ENCODE data around the gene NUP188. TPM values are rescaled to one million over a fixed set of nuclear protein-coding genes. Genes with fewer than 3 reads are reported as not detected.

NUP188 gene
- total RNA-seq, 1 experiment from 2014 or later, result 47.7 TPM

GRCh38 chr9:129054163-129054851 is 106.8 kb downstream of the NUP188 start:
- DNase-seq (ENCODE audit: extremely low read depth, low read depth), result no peak

Other genes starting within 250 kb of the NUP188 start
- gene PKN3, start 245.2 kb upstream of the NUP188 start, total RNA-seq (2014; rRNA removed; shearing (Covaris generic)), result 5.9 and 7.4 TPM in 2 replicates
- gene ZDHHC12, start 223.6 kb upstream of the NUP188 start, total RNA-seq (2014; rRNA removed; shearing (Covaris generic)), result 17.9 and 22.4 TPM in 2 replicates
- 12.5 and 12.6 TPM in 2 replicates for gene ZER1, start 175.8 kb upstream of the NUP188 start, total RNA-seq (2014; rRNA removed; shearing (Covaris generic))
- 12.9 and 13.5 TPM in 2 replicates for gene TBC1D13, start 160.4 kb upstream of the NUP188 start, total RNA-seq (2014; rRNA removed; shearing (Covaris generic))
- 27.2 and 34.9 TPM in 2 replicates for gene ENDOG, start 129.2 kb upstream of the NUP188 start, total RNA-seq (2014; rRNA removed; shearing (Covaris generic))
- 21.1 and 22.1 TPM in 2 replicates for gene SPOUT1, start 117.9 kb upstream of the NUP188 start, total RNA-seq (2014; rRNA removed; shearing (Covaris generic))
- gene KYAT1, start 65.7 kb upstream of the NUP188 start, total RNA-seq (2014; rRNA removed; shearing (Covaris generic)), result 11.7 and 11.8 TPM in 2 replicates
- 21.7 and 22.2 TPM in 2 replicates for gene LRRC8A, start 65.6 kb upstream of the NUP188 start, total RNA-seq (2014; rRNA removed; shearing (Covaris generic))
- gene PHYHD1, start 26.7 kb upstream of the NUP188 start, total RNA-seq (2014; rRNA removed; shearing (Covaris generic)), result not detected in 2 replicates
- gene DOLK, start 96 bp upstream of the NUP188 start, total RNA-seq (2014; rRNA removed; shearing (Covaris generic)), result 18.3 and 20.6 TPM in 2 replicates
- gene SH3GLB2, start 80.6 kb downstream of the NUP188 start, total RNA-seq (2014; rRNA removed; shearing (Covaris generic)), result 26.9 and 28.9 TPM in 2 replicates
- 10.2 and 15.6 TPM in 2 replicates for gene MIGA2, start 88.9 kb downstream of the NUP188 start, total RNA-seq (2014; rRNA removed; shearing (Covaris generic))
- gene DOLPP1, start 133.4 kb downstream of the NUP188 start, total RNA-seq (2014; rRNA removed; shearing (Covaris generic)), result 13.4 and 17.1 TPM in 2 replicates
- gene CRAT, start 163.1 kb downstream of the NUP188 start, total RNA-seq (2014; rRNA removed; shearing (Covaris generic)), result 27.2 and 32.5 TPM in 2 replicates
- 82.9 and 88.2 TPM in 2 replicates for gene PTPA, start 163.7 kb downstream of the NUP188 start, total RNA-seq (2014; rRNA removed; shearing (Covaris generic))
- 31.1 and 40.5 TPM in 2 replicates for gene IER5L, start 230.6 kb downstream of the NUP188 start, total RNA-seq (2014; rRNA removed; shearing (Covaris generic))

All from NCI-H460 (cell line).